ENCODE data around the gene PRM2.

DNA sequence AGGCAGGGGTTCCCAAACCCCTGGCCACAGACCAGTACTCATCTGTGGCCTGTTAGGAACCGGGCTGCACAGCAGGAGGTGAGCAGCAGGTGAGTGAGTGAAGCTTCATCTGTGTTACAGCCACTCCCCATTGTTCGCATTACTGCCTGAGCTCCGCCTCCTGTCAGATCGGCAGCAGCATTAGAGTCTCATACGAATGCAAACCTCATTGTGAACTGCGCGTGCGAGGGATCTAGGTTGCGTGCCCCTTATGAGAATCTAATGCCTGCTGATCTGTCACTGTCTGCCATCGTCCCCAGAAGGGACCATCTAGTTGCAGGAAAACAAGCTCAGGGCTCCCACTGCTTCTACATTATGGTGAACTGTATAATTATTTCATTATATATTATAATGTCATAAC, 43.9 kb upstream of the PRM2 start:
- TF ChIP-seq, protein P1, sequence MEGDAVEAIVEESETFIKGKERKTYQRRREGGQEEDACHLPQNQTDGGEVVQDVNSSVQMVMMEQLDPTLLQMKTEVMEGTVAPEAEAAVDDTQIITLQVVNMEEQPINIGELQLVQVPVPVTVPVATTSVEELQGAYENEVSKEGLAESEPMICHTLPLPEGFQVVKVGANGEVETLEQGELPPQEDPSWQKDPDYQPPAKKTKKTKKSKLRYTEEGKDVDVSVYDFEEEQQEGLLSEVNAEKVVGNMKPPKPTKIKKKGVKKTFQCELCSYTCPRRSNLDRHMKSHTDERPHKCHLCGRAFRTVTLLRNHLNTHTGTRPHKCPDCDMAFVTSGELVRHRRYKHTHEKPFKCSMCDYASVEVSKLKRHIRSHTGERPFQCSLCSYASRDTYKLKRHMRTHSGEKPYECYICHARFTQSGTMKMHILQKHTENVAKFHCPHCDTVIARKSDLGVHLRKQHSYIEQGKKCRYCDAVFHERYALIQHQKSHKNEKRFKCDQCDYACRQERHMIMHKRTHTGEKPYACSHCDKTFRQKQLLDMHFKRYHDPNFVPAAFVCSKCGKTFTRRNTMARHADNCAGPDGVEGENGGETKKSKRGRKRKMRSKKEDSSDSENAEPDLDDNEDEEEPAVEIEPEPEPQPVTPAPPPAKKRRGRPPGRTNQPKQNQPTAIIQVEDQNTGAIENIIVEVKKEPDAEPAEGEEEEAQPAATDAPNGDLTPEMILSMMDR (conservative IDR thresholded peaks at IDR 0.05): no peak
- no peak for TF ChIP-seq ZFX (IDR thresholded peaks at IDR 0.05)
